DMS53 (cell line): Measurements from ENCODE around the gene CNTNAP2.
A peak's percentile ranks its signal among the peaks of the same experiment; 100 is the strongest.

Source experiments
- DNase-seq: peaks from one replicate; lab custom pipeline; 2025; lab: John Stamatoyannopoulos, UW

The CNTNAP2 gene

DNA sequence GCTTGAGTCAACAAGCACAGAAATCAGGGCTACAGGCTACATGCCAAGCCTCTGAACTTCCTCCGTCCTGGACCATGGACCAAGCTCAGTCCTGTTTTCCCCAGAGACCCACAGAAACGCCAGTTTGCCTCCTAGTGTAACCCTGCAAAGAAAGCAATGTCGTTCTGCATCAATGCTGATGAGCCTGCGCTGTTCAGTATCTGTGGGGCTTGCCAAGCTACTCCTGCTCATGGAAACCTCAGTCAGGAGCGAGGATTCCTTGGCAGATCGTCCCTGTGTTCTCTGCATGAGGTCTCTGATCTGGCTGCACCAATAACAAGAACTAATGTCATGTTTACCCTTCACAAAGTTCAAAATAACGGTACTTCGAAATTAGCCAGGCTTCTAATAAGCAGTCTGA is 1978.5 kb downstream of the CNTNAP2 start:
- DNase-seq: no peak

DNA sequence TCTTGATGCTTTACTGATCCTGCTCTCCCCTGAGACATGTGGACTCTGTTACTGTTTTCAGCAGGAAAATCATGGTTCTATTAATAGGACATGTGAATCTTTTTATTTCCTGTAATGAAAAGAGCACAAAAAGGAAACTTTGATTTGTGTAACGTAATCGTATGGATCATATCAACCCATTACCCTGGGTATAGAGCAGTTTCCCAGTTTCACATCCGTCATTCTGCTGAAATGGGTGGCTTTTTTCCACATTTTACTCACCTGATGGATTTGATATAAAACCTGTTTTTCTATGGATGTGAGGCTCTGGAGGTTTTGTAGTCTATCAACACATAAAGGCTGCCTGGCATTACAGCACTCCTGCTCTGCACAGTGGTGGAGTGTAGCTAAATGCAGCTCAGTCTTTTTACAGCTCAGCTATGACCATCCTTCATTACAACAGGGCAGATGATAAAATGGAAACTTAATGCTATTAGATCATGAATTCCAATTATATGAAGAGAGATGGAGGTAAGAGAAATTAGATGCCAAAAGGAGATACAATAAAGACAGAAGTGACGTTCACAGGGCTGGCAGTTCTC is 1987.6 kb downstream of the CNTNAP2 start:
- DNase-seq: no peak

DNA sequence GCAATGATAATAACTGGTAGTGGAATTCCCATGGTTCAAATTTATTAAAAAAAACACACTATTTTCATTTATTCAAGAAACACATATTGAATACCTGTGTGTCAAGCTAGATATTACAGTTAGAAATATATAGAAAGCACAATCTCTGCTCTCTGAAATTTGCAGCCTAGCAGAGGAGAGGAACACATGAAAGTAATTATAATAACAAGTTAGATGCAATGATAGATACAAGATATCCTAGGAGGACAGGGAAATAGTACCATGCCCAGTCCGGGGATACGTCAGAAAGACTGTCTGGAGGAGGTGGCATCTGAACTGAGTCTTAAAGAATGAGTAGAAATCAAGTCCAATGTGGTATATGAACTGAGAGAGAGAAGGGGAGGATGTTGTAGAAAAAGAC is 1988.3 kb downstream of the CNTNAP2 start:
- no peak for DNase-seq

DNA sequence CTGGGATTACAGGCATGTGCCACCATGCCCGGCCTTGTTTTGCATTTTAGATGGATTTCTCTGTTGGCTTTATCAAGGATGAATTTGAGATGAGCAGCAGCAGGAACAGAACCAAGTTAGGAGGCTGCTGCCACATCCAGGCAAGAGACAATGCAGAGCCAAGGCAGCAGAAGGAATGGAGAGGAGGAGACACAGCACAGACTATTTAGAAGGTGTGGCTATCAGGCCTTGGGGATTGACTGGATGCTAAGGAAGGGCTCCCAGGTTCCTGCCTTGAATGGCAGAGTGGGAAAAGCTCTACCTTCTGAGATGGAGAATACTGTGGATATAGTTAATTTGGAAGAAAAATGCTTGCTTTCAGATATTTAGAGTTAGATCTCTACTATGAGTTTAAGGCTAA is 1989.3 kb downstream of the CNTNAP2 start:
- no peak for DNase-seq

DNA sequence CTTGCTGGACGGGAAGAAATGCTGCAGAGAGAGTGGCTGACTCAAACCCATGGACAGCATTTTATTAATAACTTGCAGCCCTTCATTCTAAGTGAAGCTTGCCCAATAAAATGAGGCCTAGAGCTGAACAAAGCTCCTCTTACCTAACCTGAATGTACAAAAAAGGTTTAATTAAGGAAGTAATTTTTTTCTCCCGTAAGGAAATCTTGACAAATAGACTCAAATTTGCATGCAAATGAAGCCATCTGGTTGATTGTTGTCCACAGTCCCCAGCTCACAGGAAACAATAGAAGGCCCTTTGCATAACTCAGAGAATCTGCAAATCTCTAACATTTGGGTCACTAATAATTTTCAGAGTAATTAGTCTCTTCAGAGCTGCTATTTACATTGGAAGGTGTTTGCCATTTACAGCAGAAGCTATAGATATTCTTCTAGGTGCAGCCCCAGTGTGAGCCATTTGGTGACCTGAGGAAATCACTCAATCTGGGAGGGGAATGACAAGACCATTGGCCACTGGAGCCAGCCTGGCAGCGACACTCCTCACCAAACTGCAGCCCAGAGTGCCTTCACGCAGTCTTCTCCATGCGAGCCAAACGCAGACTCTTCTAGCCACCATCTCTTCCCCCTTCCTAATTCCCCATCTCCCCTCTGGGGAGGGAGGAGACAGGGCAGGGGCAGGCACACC is 1991.0 kb downstream of the CNTNAP2 start:
- DNase-seq: no peak

DNA sequence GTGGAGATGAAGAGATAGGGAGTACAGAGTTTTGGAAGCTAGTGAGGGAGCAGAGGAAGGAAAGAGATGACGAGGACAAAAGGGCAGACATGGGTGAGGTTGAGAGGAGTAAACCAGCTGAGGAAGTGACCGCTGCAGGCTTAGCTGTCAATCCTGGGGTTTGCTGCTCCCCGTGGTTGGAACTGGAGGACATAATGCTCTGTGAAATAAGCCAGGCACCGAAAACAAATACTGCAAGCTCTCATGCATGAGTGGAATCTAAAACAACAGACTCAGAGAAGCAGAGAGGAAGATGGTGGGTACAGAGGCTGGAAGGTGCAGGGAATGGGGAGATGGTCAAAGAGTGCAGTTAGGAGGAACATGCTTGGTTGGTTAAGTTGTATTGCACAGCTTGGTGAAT is 1991.8 kb downstream of the CNTNAP2 start:
- DNase-seq: peak; percentile 33

DNA sequence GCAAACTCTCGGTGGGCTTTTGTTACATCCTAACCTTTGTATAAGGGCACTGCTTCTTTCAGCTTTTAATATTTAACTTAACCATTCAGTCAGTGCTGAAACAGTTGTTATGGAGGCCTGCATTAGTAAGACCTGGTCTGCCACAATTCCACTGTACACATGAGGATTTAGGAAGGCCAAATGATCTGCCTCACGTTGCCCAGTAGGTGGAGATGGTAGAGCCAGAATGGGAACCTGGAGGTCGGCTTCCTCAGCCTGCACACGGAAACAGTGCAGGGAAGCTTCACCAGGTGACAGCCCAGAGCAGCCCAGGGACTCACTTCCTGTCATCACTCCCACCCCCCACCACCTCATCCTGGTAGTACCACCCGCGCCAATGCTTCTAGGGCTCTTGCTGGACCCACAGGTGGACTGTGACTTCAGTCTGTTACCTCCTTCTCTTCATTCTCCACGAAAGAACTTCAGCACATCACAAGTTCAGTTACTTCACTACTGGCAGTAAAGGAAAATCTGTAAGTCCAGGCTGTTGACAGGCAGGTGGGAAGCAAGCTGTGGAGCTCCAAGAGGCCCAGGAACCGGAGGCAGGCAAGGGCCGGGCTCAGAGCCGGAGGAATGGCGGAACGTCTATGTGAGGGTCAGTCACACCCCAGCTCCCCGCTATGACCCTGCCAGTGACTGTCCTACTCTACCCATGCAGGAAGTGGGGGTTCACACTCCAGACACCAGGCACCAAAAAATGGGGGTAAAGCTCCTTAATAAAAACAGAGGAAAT is 1993.7 kb downstream of the CNTNAP2 start:
- peak; percentile 54 for DNase-seq

DNA sequence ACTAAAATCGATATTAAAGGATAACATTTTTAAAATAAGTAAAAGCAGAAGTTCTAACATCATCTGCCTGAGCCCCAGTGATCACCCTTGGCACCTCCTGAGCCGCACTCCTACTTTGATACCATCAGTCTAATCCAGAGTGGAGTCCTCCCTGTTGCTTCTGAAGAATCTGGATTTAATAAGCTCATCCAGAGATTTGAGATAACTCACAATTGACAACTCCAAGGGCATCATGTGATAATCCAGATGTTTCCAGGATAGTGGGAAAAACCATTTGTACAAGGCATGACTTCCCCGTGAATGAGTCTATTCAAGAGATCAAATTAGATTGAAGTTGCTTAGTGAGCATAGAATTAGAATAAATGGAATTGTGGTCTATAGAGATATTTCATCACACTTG is 1998.2 kb downstream of the CNTNAP2 start:
- DNase-seq: no peak

DNA sequence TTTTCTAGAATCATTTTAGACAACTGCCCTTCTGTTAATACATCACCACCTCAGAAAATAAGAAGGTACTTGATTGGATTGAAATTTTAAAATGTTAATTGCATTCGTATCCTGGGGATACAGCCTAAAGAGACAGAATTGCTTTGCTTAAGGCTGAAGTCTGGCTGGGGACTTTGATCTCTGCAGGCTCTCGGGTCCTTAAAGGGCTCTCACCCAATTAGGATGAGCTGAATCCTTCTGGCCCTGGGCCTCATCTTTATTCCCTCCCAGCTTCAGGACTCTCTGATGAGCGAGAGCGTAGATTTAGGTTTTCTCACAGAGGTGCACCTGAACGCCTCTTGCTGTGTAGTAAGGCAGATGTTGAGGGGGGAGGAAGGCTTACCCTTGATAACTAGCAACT is 1998.7 kb downstream of the CNTNAP2 start:
- DNase-seq: no peak

DNA sequence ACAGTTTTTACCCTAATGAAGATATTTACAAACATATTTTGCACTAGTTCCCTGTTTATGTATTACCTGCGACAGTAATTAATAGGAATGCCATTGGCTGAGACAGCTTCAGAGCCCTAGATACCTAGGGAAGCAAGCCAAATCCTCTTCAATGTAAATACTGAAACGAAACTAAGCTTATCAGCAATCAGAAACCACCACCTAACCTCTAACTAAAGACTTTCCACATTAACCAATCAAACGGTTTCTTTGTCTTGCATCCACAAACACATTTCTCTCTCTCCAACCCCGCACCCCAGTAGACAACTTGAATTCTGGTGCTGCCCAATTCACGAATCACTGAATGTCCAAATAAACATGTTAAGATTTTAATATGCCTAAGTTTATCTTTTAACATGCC is 1999.6 kb downstream of the CNTNAP2 start:
- no peak for DNase-seq

DNA sequence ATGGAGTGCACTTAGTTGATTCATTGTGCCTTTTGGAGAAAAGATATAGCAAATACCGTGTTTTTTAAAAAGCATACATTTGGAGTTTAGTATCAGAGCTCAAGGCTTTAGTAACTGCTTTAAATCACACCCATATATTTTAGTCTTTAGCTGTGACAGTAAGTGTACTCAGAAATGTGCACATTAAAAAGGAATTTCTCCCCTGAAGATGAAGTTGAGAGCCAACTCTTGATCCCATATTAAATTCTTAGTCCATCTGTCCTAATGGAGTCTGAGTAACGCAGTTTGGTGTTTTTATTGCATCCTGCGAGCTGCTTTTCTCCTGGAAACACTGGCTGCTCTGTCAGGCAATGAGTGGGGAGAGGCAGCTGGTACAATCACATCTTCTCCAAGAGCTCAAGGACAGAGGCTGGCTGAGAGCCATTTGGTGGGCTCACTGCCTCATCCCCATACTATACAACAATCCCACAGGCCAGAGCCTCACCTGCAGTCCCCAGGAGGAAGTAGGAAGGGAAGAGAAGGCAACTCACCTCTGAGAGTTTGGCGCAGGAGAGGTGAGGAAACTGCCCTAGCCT is 2000.3 kb downstream of the CNTNAP2 start:
- DNase-seq: no peak

DNA sequence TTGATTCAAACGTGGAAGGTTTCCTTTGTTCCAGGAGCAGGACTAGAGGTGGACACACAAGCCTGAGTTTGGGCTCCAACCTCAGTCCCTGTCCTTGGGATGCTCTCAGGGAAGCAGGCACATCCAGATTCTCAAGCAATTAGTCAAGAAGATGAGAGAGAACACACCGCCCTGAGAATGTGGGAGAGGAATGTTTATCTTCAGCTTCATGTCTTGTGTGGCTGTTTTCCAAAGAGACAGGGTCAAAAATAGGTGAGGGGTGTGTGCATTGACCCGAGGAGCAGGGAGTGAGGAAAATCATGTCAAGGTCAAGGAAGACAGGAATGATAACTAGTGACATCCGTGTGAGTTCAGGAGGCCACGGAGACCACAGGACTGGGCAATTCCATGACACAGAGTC is 2001.8 kb downstream of the CNTNAP2 start:
- no peak for DNase-seq

DNA sequence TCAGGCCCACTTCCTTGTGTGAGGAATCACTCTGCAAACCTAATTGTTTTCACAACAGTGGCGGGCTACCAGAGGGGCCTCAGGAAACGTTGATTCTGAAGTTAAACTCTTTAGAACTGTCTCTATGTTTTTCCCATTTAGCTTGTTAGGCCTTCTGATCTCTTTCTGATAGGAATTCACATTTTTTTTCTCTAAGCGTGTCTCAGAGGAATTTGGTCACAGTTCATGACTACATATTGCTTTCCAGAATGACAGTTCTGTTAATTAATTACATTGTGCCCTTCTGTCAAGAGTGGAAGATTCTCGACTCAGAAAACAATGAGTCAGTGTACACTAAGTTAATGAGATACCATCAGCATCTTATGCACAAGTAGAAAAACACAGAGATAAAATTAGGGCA is 2004.8 kb downstream of the CNTNAP2 start:
- DNase-seq: no peak

DNA sequence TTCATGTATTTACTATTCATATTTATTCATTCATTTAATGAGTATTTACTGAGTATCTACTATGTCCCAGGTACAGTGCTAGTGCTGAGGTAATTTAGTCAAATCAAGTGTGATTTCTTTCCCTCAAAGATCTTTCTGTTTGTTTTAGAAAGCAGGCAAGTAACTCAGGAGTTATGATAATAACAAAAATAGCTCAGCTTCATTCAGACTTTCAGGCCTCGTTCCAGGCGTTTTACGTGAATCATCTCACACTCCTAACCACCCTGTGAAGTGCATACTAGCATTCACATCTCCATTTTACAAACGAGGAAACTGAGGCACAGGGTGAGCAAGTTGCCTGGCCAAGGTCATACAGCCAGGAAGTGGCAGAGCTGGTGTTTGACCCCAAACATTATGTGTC is 2005.2 kb downstream of the CNTNAP2 start:
- DNase-seq: no peak

DNA sequence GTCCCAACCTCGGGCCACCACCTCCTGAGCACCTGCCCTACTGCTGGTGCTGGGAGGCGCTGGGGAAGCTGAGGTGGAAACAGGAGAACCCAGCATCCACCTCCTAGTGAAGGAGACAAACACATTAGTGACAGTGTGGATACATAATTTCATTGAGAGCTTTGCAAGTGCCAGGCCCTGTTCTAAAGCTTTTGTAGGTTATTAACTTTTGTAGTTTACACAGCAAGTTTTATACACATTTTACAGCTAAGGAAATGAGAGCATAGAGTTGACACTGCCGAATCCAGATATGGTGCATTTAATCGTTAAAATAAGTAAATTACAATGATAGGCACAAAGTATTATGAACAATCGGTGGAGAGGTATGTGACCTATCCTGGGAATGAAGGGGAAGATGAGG is 2007.9 kb downstream of the CNTNAP2 start:
- DNase-seq: no peak

DNA sequence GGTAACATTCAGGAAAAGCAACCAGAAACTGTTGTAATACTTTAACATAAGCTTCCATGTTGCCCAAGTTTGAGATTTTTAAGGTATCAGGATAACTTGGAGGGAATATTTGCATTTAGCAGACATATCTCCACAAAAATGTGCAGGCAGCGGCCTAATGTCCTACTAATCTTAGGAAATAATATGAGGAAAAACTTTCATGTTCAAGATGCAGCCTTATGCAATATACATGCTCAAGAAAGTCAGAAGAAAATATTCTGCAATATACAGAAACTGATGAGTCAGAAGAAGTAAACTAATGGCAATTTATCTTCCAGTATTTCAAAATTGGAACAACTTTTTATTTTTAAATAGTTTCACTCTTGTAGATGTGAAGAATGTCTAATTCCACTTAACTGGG is 2010.8 kb downstream of the CNTNAP2 start:
- no peak for DNase-seq

DNA sequence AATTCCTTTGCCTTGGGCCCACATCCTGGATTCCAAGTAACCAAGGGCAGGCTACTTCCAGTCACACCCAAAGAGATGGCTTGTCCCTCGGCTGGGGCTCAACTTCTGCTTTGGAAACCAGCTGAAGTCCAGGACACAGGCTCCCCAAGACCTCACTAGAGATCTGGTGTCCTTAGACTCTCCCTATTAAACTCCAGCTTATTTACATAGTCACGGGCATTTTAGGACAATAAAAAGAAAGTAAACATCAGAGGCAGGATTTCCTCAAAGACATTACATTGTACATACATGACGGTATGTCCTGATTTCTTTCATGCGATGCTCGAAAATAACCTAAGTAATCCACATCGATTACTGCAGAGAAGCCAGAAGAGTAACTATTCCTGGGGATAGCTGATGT is 2012.4 kb downstream of the CNTNAP2 start:
- DNase-seq: peak; percentile 78

DNA sequence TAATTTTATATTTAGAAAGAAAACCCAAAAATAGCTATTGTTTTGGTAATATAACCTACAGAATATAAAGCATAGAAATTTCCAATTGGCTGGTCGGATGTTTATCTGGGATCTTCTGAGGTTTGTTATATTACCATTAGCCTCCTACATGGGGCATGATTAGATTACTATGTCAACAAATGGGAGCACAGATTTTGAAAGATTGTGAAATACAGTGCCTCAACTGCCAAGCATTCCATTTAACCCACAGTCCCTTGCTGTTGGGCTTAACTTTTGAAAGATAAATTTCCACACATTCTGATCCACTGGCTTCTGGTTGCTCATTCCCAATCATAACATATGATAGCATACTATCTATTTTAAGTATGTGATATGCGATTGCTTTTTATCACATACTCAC is 2018.5 kb downstream of the CNTNAP2 start:
- DNase-seq: no peak

DNA sequence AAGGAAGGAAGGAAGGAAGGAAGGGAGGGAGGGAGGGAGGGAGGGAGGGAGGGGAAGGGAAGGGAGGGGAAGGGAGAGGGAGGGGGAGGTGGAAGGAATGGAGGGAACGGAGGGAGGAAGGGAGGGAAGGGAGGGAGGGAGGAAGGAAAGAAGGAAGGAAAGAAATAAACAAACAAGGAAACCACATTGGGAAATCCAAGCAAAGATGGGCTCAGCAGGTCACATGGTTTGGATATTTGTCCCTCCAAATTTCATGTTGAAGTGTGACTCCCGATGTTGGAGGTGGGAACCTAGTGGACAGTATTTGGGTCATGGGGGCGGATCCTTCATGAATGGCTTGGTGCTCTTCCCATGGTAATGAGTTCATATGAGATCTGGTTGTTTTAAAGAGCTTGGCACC is 2019.4 kb downstream of the CNTNAP2 start:
- DNase-seq: no peak

DNA sequence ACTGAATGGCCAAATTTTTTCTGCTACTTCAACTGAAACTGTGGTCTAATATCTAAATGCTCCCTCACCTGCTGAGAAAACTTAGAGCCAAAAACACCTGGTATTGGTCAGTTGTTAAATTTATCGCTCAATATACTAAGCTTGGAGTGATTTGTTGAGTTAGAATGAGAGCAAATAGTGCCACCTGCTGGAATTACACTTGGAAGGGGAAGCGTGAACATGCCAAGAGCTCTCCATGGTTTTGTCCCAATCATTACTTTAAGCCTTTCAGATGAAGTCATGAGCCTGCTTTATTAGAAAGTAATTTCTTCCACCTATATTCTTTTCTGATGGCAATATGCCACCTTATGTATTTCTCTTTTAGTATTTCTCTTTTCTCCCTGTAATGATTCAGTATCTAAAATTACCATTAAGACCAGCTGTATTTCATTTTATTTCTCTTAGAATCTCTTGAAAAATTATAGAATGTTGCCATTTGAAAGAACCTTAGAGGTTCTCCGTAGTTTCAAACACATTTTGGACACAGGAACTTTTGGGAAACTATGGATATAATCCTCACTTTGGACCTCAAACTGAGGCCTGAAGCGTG is 2026.2 kb downstream of the CNTNAP2 start:
- peak; percentile 81 for DNase-seq

DNA sequence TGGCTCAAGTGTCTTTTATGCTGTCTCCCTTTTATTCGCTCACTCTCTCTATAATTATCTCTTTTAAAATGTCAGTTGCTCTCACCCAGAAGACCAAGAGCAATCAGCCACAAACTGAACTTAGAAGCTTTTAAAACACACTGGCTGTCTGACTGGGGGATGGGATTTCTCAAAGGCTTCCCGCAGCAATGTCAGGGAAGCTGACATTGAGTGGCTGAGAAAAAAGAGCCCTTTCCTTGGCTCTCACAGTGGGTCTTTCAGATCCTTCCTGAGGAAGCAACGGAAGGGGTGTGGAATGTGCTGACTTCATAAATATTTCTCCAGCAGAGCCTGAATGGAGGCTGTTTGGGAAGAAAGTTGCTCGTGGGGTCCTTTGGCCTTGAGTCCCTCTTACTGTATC is 2028.2 kb downstream of the CNTNAP2 start:
- no peak for DNase-seq

DNA sequence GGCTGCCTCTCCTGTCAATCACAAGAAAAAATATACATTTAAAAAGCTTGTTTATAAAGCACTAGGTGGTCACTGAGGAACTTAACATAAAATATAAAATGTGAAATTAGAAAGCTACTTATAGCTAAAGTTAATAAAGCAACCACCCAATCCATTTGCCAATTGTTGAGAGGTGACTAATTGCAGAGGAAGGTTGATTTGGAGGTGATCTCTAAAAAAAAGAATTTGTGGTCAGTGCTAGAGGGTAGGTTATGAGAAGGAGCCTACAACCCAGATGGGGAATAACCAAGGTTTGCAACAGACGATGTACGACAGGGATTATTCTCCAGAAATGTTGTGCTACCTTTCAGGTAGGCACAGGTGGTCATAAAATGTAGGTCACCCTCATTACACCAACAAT is 2029.7 kb downstream of the CNTNAP2 start:
- no peak for DNase-seq

DNA sequence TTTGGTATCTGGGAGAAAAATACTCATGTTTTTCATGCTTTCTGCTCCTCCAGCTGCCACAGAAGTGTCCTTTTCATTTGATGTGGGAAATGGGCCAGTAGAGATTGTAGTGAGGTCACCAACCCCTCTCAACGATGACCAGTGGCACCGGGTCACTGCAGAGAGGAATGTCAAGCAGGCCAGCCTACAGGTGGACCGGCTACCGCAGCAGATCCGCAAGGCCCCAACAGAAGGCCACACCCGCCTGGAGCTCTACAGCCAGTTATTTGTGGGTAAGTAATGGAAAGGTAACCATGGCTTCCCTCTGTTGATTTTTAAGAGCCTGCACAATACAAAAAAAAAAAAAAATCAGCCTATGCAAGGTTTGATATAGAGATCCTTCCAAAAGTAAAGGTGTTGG is 2030.8 kb downstream of the CNTNAP2 start:
- peak; percentile 30 for DNase-seq
